HepG2 (cell line): ENCODE results near the gene NELFB. TPM values are rescaled to one million over a fixed set of nuclear protein-coding genes. Genes with fewer than 3 reads are reported as not detected.

Source experiments
- ATAD3A ChIP-seq: sonication (generic); formaldehyde crosslinking; IDR thresholded peaks from 2 replicates; pipeline ENCODE4 v1.4.0; 2020; ENCODE audit warnings: missing genetic modification reagents
- ATRX ChIP-seq: sonication (generic); formaldehyde crosslinking; IDR thresholded peaks from 2 replicates; pipeline ENCODE4 v1.4.0; 2020; ENCODE audit warnings: missing genetic modification reagents, borderline replicate concordance
- BCL6 ChIP-seq: IDR thresholded peaks from 2 replicates; pipeline ENCODE4 v1.6.1; 2016; ENCODE audit warnings: missing genetic modification reagents, missing compliant biosample characterization
- EP300 ChIP-seq, 3 experiments: sonication (generic) in 1 of 3; formaldehyde crosslinking in 1 of 3; IDR thresholded peaks; 2 replicates each; pipeline versions ENCODE4 v1.5.1 to v1.6.1; 2011 to 2020; ENCODE audit warnings: low read depth in 2 of 3, low read length in 2 of 3, borderline replicate concordance in 1 of 3, improper control_type of control experiment in 1 of 3, mild to moderate bottlenecking in 1 of 3, missing genetic modification reagents in 1 of 3, moderate library complexity in 1 of 3
- FOXA1 ChIP-seq, 2 experiments: fragments of 450-650 bp in 1 of 2; sonication (generic) in 1 of 2; formaldehyde crosslinking in 1 of 2; IDR thresholded peaks; 2 replicates each; pipeline versions ENCODE4 v1.4.0 to v1.6.1; 2016 to 2020; ENCODE audit warnings: missing genetic modification reagents in 1 of 2
- REL ChIP-seq: sonication (generic); formaldehyde crosslinking; conservative IDR thresholded peaks from 2 replicates; pipeline ENCODE4 v1.8.0; 2022; ENCODE audit warnings: mild to moderate bottlenecking, missing genetic modification reagents, moderate library complexity
- SMYD3 ChIP-seq: sonication (generic); formaldehyde crosslinking; IDR thresholded peaks from 2 replicates; pipeline ENCODE4 v1.8.1; 2023; ENCODE audit warnings: mild to moderate bottlenecking, missing genetic modification reagents
- SPEN ChIP-seq: sonication (generic); formaldehyde crosslinking; IDR thresholded peaks from 2 replicates; pipeline ENCODE4 v1.5.1; 2020; ENCODE audit warnings: low read depth, mild to moderate bottlenecking, missing genetic modification reagents
- ZBTB21 ChIP-seq: sonication (generic); formaldehyde crosslinking; IDR thresholded peaks from 2 replicates; pipeline ENCODE4 v1.4.0; 2020; ENCODE audit warnings: missing genetic modification reagents
- ZNF709 ChIP-seq: sonication (generic); formaldehyde crosslinking; IDR thresholded peaks from 2 replicates; pipeline ENCODE4 v1.5.0; 2020; ENCODE audit warnings: mild to moderate bottlenecking, missing genetic modification reagents
- ZNF777 ChIP-seq: sonication (generic); formaldehyde crosslinking; IDR thresholded peaks from 2 replicates; pipeline ENCODE4 v1.4.0; 2020; ENCODE audit warnings: missing genetic modification reagents
- ZNF788 ChIP-seq: sonication (generic); formaldehyde crosslinking; IDR thresholded peaks from 2 replicates; pipeline ENCODE4 v1.5.0; 2020; ENCODE audit warnings: mild to moderate bottlenecking, missing genetic modification reagents, borderline replicate concordance
- polyA plus RNA-seq, 8 experiments: library from polyadenylated mRNA; depleted of rRNA in 3 of 8; stranded (reverse) in 7 of 8; unstranded in 1 of 8; fragments of >200 nt; fragmentation: Illumina TruSeq in 4 of 8; extraction: Trizol in 4 of 8; gene quantifications; 2 replicates each; pipeline versions ENCODE4 v1.2.1 to v1.2.3, GENCODE V29; 2011 to 2016; ENCODE audit warnings: low read depth in 4 of 8, missing spikeins in 1 of 8, mixed read lengths in 1 of 8; ENCODE audit not compliant: insufficient read depth in 1 of 8
- total RNA-seq, 5 experiments: library from RNA; depleted of rRNA; stranded (reverse); fragments of >200 nt; fragmentation: Illumina TruSeq; extraction: Trizol; gene quantifications; 2 replicates each; pipeline ENCODE4 v1.2.3, GENCODE V29; 2016; ENCODE audit warnings: low read depth in 1 of 5
- TF ChIP-seq, protein P1 (sequence below): IDR thresholded peaks from 2 replicates; pipeline ENCODE4 v1.6.1; 2016; ENCODE audit warnings: missing genetic modification reagents, missing compliant biosample characterization
- TF ChIP-seq, protein P2 (sequence below): sonication (generic); IDR thresholded peaks from 2 replicates; pipeline ENCODE4 v1.6.1; 2016; ENCODE audit warnings: low read depth, borderline replicate concordance
- TF ChIP-seq, protein P3 (sequence below): sonication (generic); formaldehyde crosslinking; IDR thresholded peaks from 2 replicates; pipeline ENCODE4 v1.5.0; 2020; ENCODE audit warnings: mild to moderate bottlenecking, missing genetic modification reagents, borderline replicate concordance
- TF ChIP-seq, protein P4 (sequence below): sonication (generic); formaldehyde crosslinking; IDR thresholded peaks from 2 replicates; pipeline ENCODE4 v1.4.0; 2020; ENCODE audit warnings: missing genetic modification reagents

Gene NELFB
- total and polyA plus RNA-seq, 2 of the 13 experiments (the other 11 are each of a cell fraction or from before 2014, with no cell fraction given): 26.5 to 45.8 TPM

DNA sequence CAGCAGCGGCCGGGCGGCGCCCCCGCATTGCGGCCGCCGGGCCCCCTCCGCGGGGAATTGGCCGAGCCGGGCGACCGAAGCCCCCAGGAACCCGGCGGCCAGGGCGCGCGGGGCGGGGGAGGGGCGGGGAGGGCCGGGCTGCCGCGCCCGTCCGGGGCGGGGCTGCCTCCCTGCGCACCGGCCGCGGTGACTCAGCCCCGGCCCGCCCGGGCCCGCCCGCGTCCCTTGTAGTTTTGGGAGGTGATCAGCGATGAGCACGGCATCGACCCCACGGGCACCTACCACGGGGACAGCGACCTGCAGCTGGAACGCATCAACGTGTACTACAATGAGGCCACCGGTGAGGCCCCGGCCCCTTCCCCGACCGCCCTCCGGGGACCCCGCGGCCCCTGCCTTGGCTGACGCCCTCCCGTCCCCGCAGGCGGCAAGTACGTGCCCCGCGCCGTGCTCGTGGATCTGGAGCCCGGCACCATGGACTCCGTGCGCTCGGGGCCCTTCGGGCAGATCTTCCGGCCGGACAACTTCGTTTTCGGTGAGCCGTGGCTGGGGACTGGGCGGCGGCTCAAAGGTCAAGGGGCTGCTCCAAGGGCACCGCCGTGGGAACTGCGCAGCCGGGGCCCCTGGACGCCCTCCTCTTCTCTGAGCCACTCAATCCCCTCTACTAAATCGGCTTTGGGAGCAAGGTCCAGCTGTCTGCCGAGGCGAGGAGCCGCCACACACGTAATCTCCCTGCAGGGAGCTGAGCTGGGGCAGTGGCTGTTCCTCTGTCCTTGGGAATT, 13.4 kb upstream of the NELFB start (continued):
- TF ChIP-seq, protein P1, sequence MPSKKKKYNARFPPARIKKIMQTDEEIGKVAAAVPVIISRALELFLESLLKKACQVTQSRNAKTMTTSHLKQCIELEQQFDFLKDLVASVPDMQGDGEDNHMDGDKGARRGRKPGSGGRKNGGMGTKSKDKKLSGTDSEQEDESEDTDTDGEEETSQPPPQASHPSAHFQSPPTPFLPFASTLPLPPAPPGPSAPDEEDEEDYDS (CRISPR knock-in tag): peak; percentile 24; the same call in 1 of the 2 replicates
- TF ChIP-seq ZNF777 (CRISPR knock-in tag) (peak; percentile 39), BCL6 (CRISPR knock-in tag) (0 out of 2 replicates have a peak, but pooled peaks have one; percentile 37), ZBTB21 (CRISPR knock-in tag) (no peak), SPEN (CRISPR knock-in tag) (peak; percentile 81), EP300 (IDR thresholded peaks at IDR 0.05; ENCODE audit: low read depth in 2 of 2, low read length in 2 of 2) (no peak), EP300 (CRISPR knock-in tag; IDR thresholded peaks at IDR 0.05; ENCODE audit: borderline replicate concordance) (no peak), ATAD3A (no peak), ATRX (no peak), REL (CRISPR knock-in tag) (no peak), ZNF788 (CRISPR knock-in tag) (no peak; the same call in 1 of the 2 replicates), ZNF709 (CRISPR knock-in tag) (no peak), FOXA1 (IDR thresholded peaks at IDR 0.05) (no peak), FOXA1 (CRISPR knock-in tag; IDR thresholded peaks at IDR 0.05) (no peak), SMYD3 (CRISPR knock-in tag) (no peak)
- TF ChIP-seq, protein P2, sequence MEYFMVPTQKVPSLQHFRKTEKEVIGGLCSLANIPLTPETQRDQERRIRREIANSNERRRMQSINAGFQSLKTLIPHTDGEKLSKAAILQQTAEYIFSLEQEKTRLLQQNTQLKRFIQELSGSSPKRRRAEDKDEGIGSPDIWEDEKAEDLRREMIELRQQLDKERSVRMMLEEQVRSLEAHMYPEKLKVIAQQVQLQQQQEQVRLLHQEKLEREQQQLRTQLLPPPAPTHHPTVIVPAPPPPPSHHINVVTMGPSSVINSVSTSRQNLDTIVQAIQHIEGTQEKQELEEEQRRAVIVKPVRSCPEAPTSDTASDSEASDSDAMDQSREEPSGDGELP: peak; percentile 14; the same call in 1 of the 2 replicates
- TF ChIP-seq, protein P3, sequence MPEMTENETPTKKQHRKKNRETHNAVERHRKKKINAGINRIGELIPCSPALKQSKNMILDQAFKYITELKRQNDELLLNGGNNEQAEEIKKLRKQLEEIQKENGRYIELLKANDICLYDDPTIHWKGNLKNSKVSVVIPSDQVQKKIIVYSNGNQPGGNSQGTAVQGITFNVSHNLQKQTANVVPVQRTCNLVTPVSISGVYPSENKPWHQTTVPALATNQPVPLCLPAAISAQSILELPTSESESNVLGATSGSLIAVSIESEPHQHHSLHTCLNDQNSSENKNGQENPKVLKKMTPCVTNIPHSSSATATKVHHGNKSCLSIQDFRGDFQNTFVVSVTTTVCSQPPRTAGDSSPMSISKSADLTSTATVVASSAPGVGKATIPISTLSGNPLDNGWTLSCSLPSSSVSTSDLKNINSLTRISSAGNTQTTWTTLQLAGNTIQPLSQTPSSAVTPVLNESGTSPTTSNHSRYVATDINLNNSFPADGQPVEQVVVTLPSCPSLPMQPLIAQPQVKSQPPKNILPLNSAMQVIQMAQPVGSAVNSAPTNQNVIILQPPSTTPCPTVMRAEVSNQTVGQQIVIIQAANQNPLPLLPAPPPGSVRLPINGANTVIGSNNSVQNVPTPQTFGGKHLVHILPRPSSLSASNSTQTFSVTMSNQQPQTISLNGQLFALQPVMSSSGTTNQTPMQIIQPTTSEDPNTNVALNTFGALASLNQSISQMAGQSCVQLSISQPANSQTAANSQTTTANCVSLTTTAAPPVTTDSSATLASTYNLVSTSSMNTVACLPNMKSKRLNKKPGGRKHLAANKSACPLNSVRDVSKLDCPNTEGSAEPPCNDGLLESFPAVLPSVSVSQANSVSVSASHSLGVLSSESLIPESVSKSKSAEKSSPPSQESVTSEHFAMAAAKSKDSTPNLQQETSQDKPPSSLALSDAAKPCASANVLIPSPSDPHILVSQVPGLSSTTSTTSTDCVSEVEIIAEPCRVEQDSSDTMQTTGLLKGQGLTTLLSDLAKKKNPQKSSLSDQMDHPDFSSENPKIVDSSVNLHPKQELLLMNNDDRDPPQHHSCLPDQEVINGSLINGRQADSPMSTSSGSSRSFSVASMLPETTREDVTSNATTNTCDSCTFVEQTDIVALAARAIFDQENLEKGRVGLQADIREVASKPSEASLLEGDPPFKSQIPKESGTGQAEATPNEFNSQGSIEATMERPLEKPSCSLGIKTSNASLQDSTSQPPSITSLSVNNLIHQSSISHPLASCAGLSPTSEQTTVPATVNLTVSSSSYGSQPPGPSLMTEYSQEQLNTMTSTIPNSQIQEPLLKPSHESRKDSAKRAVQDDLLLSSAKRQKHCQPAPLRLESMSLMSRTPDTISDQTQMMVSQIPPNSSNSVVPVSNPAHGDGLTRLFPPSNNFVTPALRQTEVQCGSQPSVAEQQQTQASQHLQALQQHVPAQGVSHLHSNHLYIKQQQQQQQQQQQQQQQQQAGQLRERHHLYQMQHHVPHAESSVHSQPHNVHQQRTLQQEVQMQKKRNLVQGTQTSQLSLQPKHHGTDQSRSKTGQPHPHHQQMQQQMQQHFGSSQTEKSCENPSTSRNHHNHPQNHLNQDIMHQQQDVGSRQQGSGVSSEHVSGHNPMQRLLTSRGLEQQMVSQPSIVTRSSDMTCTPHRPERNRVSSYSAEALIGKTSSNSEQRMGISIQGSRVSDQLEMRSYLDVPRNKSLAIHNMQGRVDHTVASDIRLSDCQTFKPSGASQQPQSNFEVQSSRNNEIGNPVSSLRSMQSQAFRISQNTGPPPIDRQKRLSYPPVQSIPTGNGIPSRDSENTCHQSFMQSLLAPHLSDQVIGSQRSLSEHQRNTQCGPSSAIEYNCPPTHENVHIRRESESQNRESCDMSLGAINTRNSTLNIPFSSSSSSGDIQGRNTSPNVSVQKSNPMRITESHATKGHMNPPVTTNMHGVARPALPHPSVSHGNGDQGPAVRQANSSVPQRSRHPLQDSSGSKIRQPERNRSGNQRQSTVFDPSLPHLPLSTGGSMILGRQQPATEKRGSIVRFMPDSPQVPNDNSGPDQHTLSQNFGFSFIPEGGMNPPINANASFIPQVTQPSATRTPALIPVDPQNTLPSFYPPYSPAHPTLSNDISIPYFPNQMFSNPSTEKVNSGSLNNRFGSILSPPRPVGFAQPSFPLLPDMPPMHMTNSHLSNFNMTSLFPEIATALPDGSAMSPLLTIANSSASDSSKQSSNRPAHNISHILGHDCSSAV (CRISPR knock-in tag): no peak
- TF ChIP-seq, protein P4, sequence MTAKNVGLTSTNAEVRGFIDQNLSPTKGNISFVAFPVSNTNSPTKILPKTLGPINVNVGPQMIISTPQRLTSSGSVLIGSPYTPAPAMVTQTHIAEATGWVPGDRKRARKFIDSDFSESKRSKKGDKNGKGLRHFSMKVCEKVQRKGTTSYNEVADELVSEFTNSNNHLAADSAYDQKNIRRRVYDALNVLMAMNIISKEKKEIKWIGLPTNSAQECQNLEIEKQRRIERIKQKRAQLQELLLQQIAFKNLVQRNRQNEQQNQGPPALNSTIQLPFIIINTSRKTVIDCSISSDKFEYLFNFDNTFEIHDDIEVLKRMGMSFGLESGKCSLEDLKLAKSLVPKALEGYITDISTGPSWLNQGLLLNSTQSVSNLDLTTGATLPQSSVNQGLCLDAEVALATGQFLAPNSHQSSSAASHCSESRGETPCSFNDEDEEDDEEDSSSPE: no peak
